WTC11 (cell line): Measurements from ENCODE around the gene SLC5A9.

Experiments
- ATF1 ChIP-seq: sonication (generic); formaldehyde crosslinking; IDR thresholded peaks from 2 replicates; pipeline ENCODE4 v1.8.1; 2023; ENCODE audit warnings: mild to moderate bottlenecking, moderate library complexity, missing genetic modification reagents
- CREB1 ChIP-seq: sonication (generic); formaldehyde crosslinking; IDR thresholded peaks from 2 replicates; pipeline ENCODE4 v1.8.0; 2023; ENCODE audit warnings: mild to moderate bottlenecking, missing genetic modification reagents
- CTCF ChIP-seq: fragments of 200-600 bp; IDR thresholded peaks from 2 replicates; pipeline ENCODE4 v1.8.0; 2022; ENCODE audit warnings: antibody characterized with exemption
- GABPB1 ChIP-seq: sonication (generic); formaldehyde crosslinking; IDR thresholded peaks from 2 replicates; pipeline ENCODE4 v1.8.1; 2023; ENCODE audit warnings: mild to moderate bottlenecking, missing genetic modification reagents
- HMGXB4 ChIP-seq: sonication (generic); formaldehyde crosslinking; IDR thresholded peaks from 2 replicates; pipeline ENCODE4 v1.8.1; 2023; ENCODE audit warnings: mild to moderate bottlenecking, moderate library complexity, missing genetic modification reagents
- JUN ChIP-seq: sonication (generic); formaldehyde crosslinking; IDR thresholded peaks from 2 replicates; pipeline ENCODE4 v1.8.0; 2023; ENCODE audit warnings: mild to moderate bottlenecking, missing genetic modification reagents
- NR2C2 ChIP-seq: sonication (generic); formaldehyde crosslinking; IDR thresholded peaks from 2 replicates; pipeline ENCODE4 v1.8.0; 2022; ENCODE audit warnings: mild to moderate bottlenecking, missing genetic modification reagents
- TP53 ChIP-seq: sonication (generic); formaldehyde crosslinking; IDR thresholded peaks from 2 replicates; pipeline ENCODE4 v1.8.1; 2023; ENCODE audit warnings: mild to moderate bottlenecking, missing genetic modification reagents
- TF ChIP-seq, protein P1 (sequence below): sonication (generic); formaldehyde crosslinking; IDR thresholded peaks from 2 replicates; pipeline ENCODE4 v1.8.0; 2022; ENCODE audit warnings: mild to moderate bottlenecking, missing genetic modification reagents

DNA sequence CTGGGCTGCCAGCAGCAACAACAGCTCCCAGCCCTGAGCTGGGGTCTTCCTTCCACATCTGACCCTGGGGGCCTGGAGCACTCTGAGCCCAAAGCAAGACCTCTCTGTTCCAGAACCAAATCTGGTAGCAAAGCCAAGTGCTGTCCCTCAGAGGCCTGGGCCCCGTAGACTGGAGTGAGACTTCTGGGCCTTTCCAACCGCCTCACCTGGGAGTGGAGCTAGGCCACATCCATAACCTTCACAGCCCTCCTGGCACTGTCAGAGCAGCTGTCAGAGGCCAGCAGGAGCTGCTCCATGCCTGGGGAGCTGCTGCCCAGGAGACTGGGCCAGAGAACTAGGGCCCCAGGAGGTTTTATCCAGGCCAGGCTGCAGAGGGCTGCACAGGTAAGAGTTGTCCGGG lies 15.4 kb upstream of the SLC5A9 start:
- TF ChIP-seq CTCF (no peak), JUN (no peak), GABPB1 (CRISPR knock-in tag) (no peak), HMGXB4 (CRISPR knock-in tag) (no peak), ATF1 (CRISPR knock-in tag) (no peak), TP53 (CRISPR knock-in tag) (no peak), NR2C2 (no peak), CREB1 (no peak)
- TF ChIP-seq, protein P1, sequence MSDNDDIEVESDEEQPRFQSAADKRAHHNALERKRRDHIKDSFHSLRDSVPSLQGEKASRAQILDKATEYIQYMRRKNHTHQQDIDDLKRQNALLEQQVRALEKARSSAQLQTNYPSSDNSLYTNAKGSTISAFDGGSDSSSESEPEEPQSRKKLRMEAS (CRISPR knock-in tag), result no peak
